MCF 10A (cell line): Measurements from ENCODE around the gene PARD3. TPM values are rescaled to one million over a fixed set of nuclear protein-coding genes. Genes with fewer than 3 reads are reported as not detected.

Experiments
- BruUV-seq: library from RNA; stranded (reverse); fragments of 400-500 nt; replicated peaks from 2 replicates; lab custom pipeline; 2021; lab: Mats Ljungman, UMichigan
- CTCF ChIA-PET: fragments of 300-600 bp; sonication (Branson Sonifier 250); formaldehyde crosslinking; extraction: SDS; loops from one replicate; lab custom pipeline; 2021; ENCODE audit warnings: antibody characterized with exemption, inconsistent platforms; lab: Yijun Ruan, JAX
- POLR2A ChIA-PET: fragments of 300-600, 350-650 bp; sonication (Branson Sonifier 250); formaldehyde crosslinking; extraction: SDS; loops from one replicate; lab custom pipeline; 2020; ENCODE audit warnings: antibody characterized with exemption, inconsistent platforms; lab: Yijun Ruan, JAX
- DNase-seq: peaks from one replicate; pipeline ENCODE4 v3.0.0-alpha.2; 2018; ENCODE audit not compliant: unreplicated experiment
- H3K27ac Mint-ChIP-seq: one replicate; pipeline ENCODE4 v1.8.0; 2022; ENCODE audit warnings: mild to moderate bottlenecking, low read depth, mixed read lengths; ENCODE audit not compliant: unreplicated experiment
- H3K27me3 Mint-ChIP-seq: one replicate; pipeline ENCODE4 v1.8.0; 2022; ENCODE audit warnings: mixed read lengths; ENCODE audit not compliant: insufficient read depth, unreplicated experiment
- H3K36me3 Mint-ChIP-seq: one replicate; pipeline ENCODE4 v1.8.0; 2022; ENCODE audit warnings: mild to moderate bottlenecking, moderate library complexity, mixed read lengths; ENCODE audit not compliant: insufficient read depth, unreplicated experiment
- H3K4me1 Mint-ChIP-seq: one replicate; pipeline ENCODE4 v1.8.0; 2022; ENCODE audit warnings: mixed read lengths; ENCODE audit not compliant: insufficient read depth, unreplicated experiment
- H3K4me3 Mint-ChIP-seq: one replicate; pipeline ENCODE4 v1.8.0; 2022; ENCODE audit warnings: mild to moderate bottlenecking, moderate library complexity, mixed read lengths; ENCODE audit not compliant: unreplicated experiment
- H3K9me3 Mint-ChIP-seq: one replicate; pipeline ENCODE4 v1.8.0; 2022; ENCODE audit warnings: mixed read lengths; ENCODE audit not compliant: unreplicated experiment
- CTCF ChIP-seq: fragments of 200-600 bp; IDR thresholded peaks from one replicate; pipeline ENCODE4 v1.8.0; 2022; ENCODE audit warnings: antibody characterized with exemption, mild to moderate bottlenecking; ENCODE audit not compliant: unreplicated experiment
- intact Hi-C: fragments of 100-400 bp; cut with micrococcal nuclease; formaldehyde crosslinking; loops from 2 replicates; pipeline ENCODE4 v1.14.1; 2022
- total RNA-seq: library from RNA; stranded (reverse); gene quantifications from 2 replicates; pipeline ENCODE4 v1.2.3, GENCODE V29; 2022

PARD3 gene
- total RNA-seq, 1 experiment from 2014 or later, result 70.0 TPM

- Mint-ChIP-seq H3K9me3 (no peaks in the 10 kb centered on the region), H3K4me3 (no peak overlapping the region), H3K27ac (peak overlapping the region; percentile 67), H3K36me3 (no peaks in the 10 kb centered on the region), H3K27me3 (no peaks in the 10 kb centered on the region), H3K4me1 (peaks cover 35% of the 10 kb centered on the region)
- DNase-seq, result peak; percentile 4
- TF ChIP-seq CTCF, result no peak
- ChIA-PET POLR2A (no interaction called here), CTCF (interaction anchor here (0.6 to 1.5 kb wide), 3 partner anchors 10 to 44 kb away, joined by 3 to 6 read pairs (median 4); no protein-coding TSS in a partner anchor)
- BruUV-seq, result no TSS peak
- intact Hi-C loops, result no loop called here
These were observed 188.8 kb downstream of the PARD3 start for GRCh38 chr10:34626158-34626880.

GRCh38 chr10:34624323-34625153 is 190.6 kb downstream of the PARD3 start:
- intact Hi-C loops, result no loop called here
- no peaks in the 10 kb centered on the region for H3K36me3 Mint-ChIP-seq
- BruUV-seq, result no TSS peak
- ChIA-PET POLR2A (interaction anchor here (0.6 kb wide), 1 partner anchor 107 kb away, joined by 3 read pairs; no protein-coding TSS in a partner anchor), CTCF (interaction anchor here (0.5 to 1.5 kb wide), 2 partner anchors 12 to 382 kb away, joined by 3 to 6 read pairs; no protein-coding TSS in a partner anchor)
- H3K27me3 Mint-ChIP-seq, result no peaks in the 10 kb centered on the region
- no peaks in the 10 kb centered on the region for H3K9me3 Mint-ChIP-seq
- H3K27ac Mint-ChIP-seq, result no peak overlapping the region
- no peak for TF ChIP-seq CTCF
- DNase-seq, result no peak
- no peak overlapping the region for H3K4me3 Mint-ChIP-seq
- peaks cover 46% of the 10 kb centered on the region for H3K4me1 Mint-ChIP-seq

DNA sequence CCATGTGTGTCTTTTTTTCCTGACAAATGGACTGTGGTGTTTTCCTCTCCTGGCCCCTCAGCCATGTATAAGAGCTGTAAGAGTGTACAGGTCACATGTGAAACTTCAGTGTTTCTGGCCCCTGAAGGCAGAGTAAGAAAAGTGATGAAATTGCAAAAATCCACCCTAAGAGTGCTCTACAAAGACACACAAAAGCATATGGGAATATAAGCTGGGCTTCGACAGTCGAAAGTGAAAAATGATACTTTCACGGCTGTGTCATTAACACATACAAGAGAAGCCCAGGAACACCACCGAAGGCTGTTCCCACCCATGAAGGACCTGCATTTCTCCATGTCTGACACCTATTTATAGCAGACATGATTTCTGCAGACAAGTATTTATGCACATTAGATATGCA is 192.2 kb downstream of the PARD3 start:
- BruUV-seq, result no TSS peak
- no peak overlapping the region for H3K27ac Mint-ChIP-seq
- ChIA-PET POLR2A (no interaction called here), CTCF (interaction anchor here (0.7 to 1.1 kb wide), 2 partner anchors 14 to 252 kb away, joined by 3 to 4 read pairs; no protein-coding TSS in a partner anchor)
- intact Hi-C loops, result no loop called here
- no peaks in the 10 kb centered on the region for H3K27me3 Mint-ChIP-seq
- no peak for DNase-seq
- no peak for TF ChIP-seq CTCF
- peaks cover 42% of the 10 kb centered on the region for H3K4me1 Mint-ChIP-seq
- H3K9me3 Mint-ChIP-seq, result no peaks in the 10 kb centered on the region
- no peak overlapping the region for H3K4me3 Mint-ChIP-seq
- peaks cover 7% of the 10 kb centered on the region for H3K36me3 Mint-ChIP-seq

- BruUV-seq, result no TSS peak
- ChIA-PET POLR2A (interaction anchor here (0.7 to 0.9 kb wide), 2 partner anchors 10 to 12 kb away, joined by 3 read pairs; no protein-coding TSS in a partner anchor), CTCF (no interaction called here)
- TF ChIP-seq CTCF, result no peak
- Mint-ChIP-seq H3K4me3 (no peak overlapping the region), H3K4me1 (peaks cover 30% of the 10 kb centered on the region), H3K27ac (no peak overlapping the region), H3K9me3 (no peaks in the 10 kb centered on the region), H3K36me3 (peaks cover 7% of the 10 kb centered on the region), H3K27me3 (no peaks in the 10 kb centered on the region)
- intact Hi-C loops, result no loop called here
- no peak for DNase-seq
These were observed 196.5 kb downstream of the PARD3 start for GRCh38 chr10:34618611-34619010.
